ENCODE measurements around the gene DPP6.

The DPP6 gene

DNA sequence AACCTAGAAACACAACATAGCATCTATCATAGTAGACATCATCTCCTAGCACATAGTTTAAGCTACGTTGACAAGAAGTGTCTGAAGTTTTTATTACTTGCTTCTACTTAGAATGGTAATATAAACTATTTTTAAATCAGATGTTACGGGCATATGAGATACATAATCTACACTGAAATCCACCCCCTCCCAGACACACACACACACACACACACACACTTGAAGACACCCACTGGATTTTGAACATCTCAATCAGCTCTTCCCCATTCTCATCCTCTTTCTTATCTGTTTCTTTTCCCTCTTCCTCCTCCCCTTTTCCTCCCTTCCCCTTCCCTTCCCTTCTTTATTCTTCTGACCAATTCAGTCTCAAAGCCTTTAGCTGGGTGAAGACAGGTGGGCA, 774.8 kb downstream of the DPP6 start:
- TF ChIP-seq, protein P1, sequence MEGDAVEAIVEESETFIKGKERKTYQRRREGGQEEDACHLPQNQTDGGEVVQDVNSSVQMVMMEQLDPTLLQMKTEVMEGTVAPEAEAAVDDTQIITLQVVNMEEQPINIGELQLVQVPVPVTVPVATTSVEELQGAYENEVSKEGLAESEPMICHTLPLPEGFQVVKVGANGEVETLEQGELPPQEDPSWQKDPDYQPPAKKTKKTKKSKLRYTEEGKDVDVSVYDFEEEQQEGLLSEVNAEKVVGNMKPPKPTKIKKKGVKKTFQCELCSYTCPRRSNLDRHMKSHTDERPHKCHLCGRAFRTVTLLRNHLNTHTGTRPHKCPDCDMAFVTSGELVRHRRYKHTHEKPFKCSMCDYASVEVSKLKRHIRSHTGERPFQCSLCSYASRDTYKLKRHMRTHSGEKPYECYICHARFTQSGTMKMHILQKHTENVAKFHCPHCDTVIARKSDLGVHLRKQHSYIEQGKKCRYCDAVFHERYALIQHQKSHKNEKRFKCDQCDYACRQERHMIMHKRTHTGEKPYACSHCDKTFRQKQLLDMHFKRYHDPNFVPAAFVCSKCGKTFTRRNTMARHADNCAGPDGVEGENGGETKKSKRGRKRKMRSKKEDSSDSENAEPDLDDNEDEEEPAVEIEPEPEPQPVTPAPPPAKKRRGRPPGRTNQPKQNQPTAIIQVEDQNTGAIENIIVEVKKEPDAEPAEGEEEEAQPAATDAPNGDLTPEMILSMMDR (conservative IDR thresholded peaks at IDR 0.05; ENCODE audit: control insufficient read depth, insufficient read depth, low read depth, low read length), result no peak
- no peak overlapping the region for H3K4me3 ChIP-seq (ENCODE audit: control insufficient read depth, low read depth, low read length)
- DNase-seq (ENCODE audit: low read depth), result no peak

DNA sequence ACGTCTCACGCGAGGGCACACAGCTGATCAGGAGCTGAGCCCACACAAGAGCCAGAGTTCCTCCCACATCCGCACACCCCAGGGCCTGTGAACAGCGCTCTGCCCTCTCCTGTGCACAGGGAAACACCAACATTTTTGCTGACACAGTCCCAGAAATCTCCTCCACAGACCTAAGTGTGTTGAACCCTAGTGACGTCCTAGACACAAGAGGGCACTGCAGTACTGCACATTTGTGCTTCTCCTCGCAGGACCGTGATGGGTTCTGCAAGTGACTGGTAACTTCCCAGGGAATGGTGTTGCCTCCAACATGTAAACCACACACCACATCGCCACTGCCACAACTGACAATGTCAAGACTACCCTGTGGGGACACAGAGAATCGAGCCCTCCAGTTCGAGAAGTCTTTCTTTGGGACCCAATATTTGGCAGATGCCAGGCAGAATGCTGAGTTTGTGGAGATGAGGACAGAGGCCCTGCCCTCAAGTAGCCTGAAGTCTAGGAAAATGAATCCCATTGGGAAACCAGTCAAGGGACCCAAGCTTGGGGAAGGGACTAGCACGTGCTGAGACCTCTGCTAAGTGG, 780.5 kb downstream of the DPP6 start:
- TF ChIP-seq, protein P1 (conservative IDR thresholded peaks at IDR 0.05; ENCODE audit: control insufficient read depth, insufficient read depth, low read depth, low read length), result no peak
- H3K4me3 ChIP-seq (ENCODE audit: control insufficient read depth, low read depth, low read length), result no peak overlapping the region
- no peak for DNase-seq (ENCODE audit: low read depth)

DNA sequence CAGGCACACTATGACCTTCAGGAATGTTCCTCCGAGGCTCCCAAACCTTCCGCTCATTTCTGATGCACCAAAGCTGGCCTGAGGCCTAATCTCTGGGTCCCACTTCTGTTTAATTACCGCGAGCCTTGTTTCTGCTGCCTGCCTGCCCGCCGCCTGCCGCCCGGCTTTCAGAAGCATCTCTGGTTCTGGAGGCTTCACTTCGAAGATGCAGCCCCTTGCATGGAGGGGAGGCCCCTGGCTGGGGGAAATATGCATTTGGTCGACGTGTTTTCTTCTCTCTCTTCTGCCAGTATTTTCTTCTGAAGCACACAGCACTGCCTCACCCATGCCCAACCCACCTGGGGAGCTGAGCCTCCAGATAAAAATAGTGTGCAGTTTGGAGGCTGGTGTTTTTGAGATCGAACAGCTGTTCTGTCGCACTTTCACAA, 783.8 kb downstream of the DPP6 start:
- TF ChIP-seq, protein P1 (conservative IDR thresholded peaks at IDR 0.05; ENCODE audit: control insufficient read depth, insufficient read depth, low read depth, low read length), result no peak
- DNase-seq (ENCODE audit: low read depth), result no peak
- H3K4me3 ChIP-seq (ENCODE audit: control insufficient read depth, low read depth, low read length), result no peak overlapping the region

DNA sequence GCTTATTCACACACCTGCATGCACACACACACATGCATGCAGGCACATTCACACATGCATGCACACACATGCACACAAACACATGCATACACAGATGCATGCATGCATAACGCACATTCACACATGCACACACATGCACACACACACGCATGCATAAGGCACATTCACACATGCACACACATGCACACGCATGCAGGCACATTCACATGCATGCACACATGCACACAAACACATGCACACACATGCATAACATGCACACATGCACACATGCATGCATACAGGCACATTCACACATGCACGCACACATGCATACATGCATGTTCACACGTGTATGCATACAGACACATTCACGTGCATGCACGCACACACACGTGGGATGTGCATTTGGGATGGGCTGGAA, 784.9 kb downstream of the DPP6 start:
- TF ChIP-seq, protein P1 (conservative IDR thresholded peaks at IDR 0.05; ENCODE audit: control insufficient read depth, insufficient read depth, low read depth, low read length), result no peak
- H3K4me3 ChIP-seq (ENCODE audit: control insufficient read depth, low read depth, low read length), result no peak overlapping the region
- no peak for DNase-seq (ENCODE audit: low read depth)

DNA sequence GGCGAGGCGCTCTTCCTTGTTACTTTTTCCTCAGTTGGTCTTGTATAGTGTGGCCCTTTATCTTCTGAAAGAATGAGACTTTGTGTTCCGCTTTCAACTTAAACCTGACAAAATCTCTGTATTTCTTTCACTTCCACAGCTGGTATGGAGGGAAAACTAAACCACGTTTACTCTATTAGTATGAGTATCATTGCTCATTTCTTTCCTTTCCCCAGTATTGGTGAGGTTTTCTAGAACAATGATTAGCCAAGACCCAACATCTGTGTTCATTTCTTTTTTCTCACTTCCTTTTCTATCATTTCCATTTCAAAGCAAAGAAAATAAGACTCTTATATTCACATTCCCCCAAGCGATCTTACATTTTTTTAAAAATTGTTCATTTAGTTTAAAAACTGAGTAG, 785.4 kb downstream of the DPP6 start:
- DNase-seq (ENCODE audit: low read depth), result no peak
- TF ChIP-seq, protein P1 (conservative IDR thresholded peaks at IDR 0.05; ENCODE audit: control insufficient read depth, insufficient read depth, low read depth, low read length), result no peak
- no peak overlapping the region for H3K4me3 ChIP-seq (ENCODE audit: control insufficient read depth, low read depth, low read length)

DNA sequence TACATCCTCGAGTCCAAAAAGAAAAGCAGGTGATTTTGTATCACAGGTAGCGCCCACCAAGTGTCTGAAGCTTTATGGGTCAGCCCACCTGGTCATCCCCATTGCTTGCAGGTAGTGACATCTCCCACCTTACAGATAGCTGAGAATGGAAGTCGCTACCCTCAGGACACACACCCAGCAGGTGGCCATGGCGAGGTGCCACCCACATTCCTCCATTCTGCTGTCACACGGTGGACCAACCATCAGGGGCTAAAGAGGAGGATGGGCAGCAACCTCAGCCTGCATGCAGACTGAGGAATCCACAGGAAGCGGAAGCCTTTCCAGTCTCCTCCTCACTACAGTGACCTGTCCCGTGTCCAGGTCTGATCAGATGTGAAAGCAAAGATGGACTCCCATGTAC, 787.9 kb downstream of the DPP6 start:
- DNase-seq (ENCODE audit: low read depth), result no peak
- H3K4me3 ChIP-seq (ENCODE audit: control insufficient read depth, low read depth, low read length), result no peak overlapping the region
- TF ChIP-seq, protein P1 (conservative IDR thresholded peaks at IDR 0.05; ENCODE audit: control insufficient read depth, insufficient read depth, low read depth, low read length), result no peak

Measured in fibroblast of mammary gland (primary cell).